Esophagus squamous epithelium (tissue), 5 donors: ENCODE data around the gene KRTAP10-10. TPM values are rescaled to one million over a fixed set of nuclear protein-coding genes. Genes with fewer than 3 reads are reported as not detected.

Experiments
- DNase-seq: peaks from one replicate; lab custom pipeline; 2025; lab: John Stamatoyannopoulos, UW
- H3K27ac ChIP-seq, 4 donors: fragments of 200-600 bp; sonication (generic); one replicate each; pipeline ENCODE4 v1.5.1; 2016 to 2019; ENCODE audit warnings: mild to moderate bottlenecking in 1 of 4
- H3K27me3 ChIP-seq, 4 donors: fragments of 200-600 bp; sonication (generic); 1 replicate in 3 of 4; 2 replicates in 1 of 4; pipeline versions ENCODE4 v1.5.1 to v1.6.0; 2017 to 2021; ENCODE audit warnings: antibody characterized with exemption in 1 of 4
- H3K36me3 ChIP-seq, 3 donors: fragments of 200-600 bp; sonication (generic); one replicate each; pipeline ENCODE4 v1.5.1; 2016 to 2019
- H3K4me1 ChIP-seq, 3 donors: fragments of 200-600 bp; sonication (generic); one replicate each; pipeline ENCODE4 v1.5.1; 2017 to 2019
- H3K4me3 ChIP-seq, 4 donors: fragments of 200-600 bp; sonication (generic); 1 replicate in 3 of 4; 2 replicates in 1 of 4; pipeline ENCODE4 v1.5.1; 2016 to 2019; ENCODE audit warnings: mild to moderate bottlenecking in 2 of 4, moderate library complexity in 1 of 4
- H3K9me3 ChIP-seq, 3 donors: fragments of 200-600 bp; sonication (generic); one replicate each; pipeline ENCODE4 v1.5.1; 2016 to 2019
- POLR2A ChIP-seq, 4 donors: fragments of 450-650 bp; IDR thresholded peaks; one replicate each; pipeline ENCODE4 v1.6.1; 2017; ENCODE audit warnings: antibody characterized with exemption in 4 of 4, mild to moderate bottlenecking in 4 of 4, moderate library complexity in 3 of 4
- WGBS, 2 donors: methylation state at CpG; one replicate each; pipeline ENCODE4 v1.1.5; 2018; 5-methylcytosine and 5-hydroxymethylcytosine counted together
- intact Hi-C: fragments of 100-400 bp; cut with DNase I; formaldehyde crosslinking; loops from one replicate; pipeline ENCODE4 v1.15.0; 2022
- total RNA-seq, 4 donors: library from RNA; depleted of rRNA; stranded (reverse); fragments of >200 nt; gene quantifications; one replicate each; pipeline ENCODE4 v1.1.0, GENCODE V29; 2016
- TF ChIP-seq, protein P1 (sequence below), 6 experiments: fragments of 450-650 bp in 4 of 6; fragments of 200-600 bp in 2 of 6; sonication (generic) in 2 of 6; IDR thresholded peaks; one replicate each; pipeline ENCODE4 v1.5.1; 2016 to 2019; ENCODE audit warnings: antibody characterized with exemption in 6 of 6, mild to moderate bottlenecking in 4 of 6, moderate library complexity in 4 of 6
- donor health status: DM: yes; HTN: yes; CAD: no.

Gene KRTAP10-10
- total RNA-seq, 4 donors from 2014 or later = not detected

DNA sequence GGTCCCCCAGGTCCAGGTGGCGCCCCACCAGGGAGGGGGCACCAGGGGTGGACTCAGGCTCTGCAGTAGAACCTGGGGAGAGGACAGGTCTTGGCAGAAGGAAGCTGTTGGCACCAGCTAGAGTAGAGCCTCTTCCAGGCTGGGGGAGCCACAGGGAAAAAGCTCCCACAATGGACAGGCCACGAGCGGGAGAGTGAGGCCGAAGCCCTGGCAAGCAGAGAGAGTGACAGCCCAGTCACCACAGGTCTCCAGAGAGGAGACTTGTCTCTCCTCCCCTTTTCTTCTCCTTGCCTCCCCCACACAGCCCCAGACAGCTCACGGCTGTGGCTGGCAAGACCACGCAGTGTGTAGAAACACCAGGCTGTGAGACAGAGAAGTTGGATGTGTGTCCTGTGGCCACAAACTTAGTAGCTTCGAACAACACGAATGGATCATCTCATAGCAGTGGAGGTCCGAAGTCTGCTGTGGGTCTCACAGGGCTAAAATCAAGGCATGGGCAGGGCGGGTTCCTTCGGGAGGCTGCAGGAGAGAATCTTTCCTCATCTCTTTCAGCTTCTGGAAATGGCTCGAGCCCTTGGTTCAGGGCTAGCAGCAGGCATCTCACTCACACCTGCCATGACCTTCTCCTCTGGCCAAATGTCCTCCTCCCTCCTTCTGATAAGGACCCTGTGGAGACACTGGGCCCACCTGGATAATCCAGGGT lies 14.0 kb downstream of the KRTAP10-10 start:
- H3K36me3 ChIP-seq = no peaks in the 10 kb centered on the region
- no peaks in the 10 kb centered on the region for H3K4me1 ChIP-seq
- H3K27me3 ChIP-seq = peaks cover 0 to 49% (median 0%) of the 10 kb centered on the region in 4 donors
- no peaks in the 10 kb centered on the region for H3K9me3 ChIP-seq
- intact Hi-C loops = no loop called here
- no peak overlapping the region for H3K27ac ChIP-seq
- TF ChIP-seq, protein P1, sequence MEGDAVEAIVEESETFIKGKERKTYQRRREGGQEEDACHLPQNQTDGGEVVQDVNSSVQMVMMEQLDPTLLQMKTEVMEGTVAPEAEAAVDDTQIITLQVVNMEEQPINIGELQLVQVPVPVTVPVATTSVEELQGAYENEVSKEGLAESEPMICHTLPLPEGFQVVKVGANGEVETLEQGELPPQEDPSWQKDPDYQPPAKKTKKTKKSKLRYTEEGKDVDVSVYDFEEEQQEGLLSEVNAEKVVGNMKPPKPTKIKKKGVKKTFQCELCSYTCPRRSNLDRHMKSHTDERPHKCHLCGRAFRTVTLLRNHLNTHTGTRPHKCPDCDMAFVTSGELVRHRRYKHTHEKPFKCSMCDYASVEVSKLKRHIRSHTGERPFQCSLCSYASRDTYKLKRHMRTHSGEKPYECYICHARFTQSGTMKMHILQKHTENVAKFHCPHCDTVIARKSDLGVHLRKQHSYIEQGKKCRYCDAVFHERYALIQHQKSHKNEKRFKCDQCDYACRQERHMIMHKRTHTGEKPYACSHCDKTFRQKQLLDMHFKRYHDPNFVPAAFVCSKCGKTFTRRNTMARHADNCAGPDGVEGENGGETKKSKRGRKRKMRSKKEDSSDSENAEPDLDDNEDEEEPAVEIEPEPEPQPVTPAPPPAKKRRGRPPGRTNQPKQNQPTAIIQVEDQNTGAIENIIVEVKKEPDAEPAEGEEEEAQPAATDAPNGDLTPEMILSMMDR (IDR thresholded peaks at IDR 0.05) = no peak
- no peak for TF ChIP-seq POLR2A (IDR thresholded peaks at IDR 0.05)
- no peak for DNase-seq
- WGBS, 2 donors = 75 to 90% methylated on average over 9 of the region's 12 CpGs
- H3K4me3 ChIP-seq = no peak overlapping the region

DNA sequence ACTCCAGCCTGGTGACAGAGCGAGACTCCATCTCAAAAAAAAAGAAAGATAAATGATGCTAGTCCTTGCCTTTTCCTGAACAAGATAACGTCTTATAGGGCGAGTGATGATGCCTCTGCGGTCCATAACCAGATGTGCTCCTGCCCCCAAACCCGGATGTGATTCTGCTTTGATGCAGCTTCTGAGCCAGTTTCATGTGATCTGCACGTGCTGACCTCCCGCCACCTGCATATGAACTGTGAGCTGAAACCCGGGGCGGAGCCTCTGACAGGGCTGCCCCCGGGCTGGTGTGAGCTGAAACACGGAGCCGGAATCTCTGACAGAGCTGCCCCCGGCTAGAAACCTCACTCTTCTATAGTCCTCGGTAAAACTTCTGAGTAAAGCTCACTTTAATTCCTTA lies 16.0 kb downstream of the KRTAP10-10 start:
- Histone ChIP-seq H3K9me3 (peaks cover 0 to 8% (median 0%) of the 10 kb centered on the region in 3 donors), H3K36me3 (no peaks in the 10 kb centered on the region), H3K27ac (no peak overlapping the region), H3K27me3 (peaks cover 0 to 43% (median 0%) of the 10 kb centered on the region in 4 donors), H3K4me1 (no peaks in the 10 kb centered on the region), H3K4me3 (no peak overlapping the region)
- DNase-seq = no peak
- 70 to 79% methylated on average over 14 of the region's 14 CpGs for WGBS, 2 donors
- intact Hi-C loops = no loop called here
- no peak for TF ChIP-seq POLR2A (IDR thresholded peaks at IDR 0.05)
- TF ChIP-seq, protein P1 (IDR thresholded peaks at IDR 0.05) = no peak

DNA sequence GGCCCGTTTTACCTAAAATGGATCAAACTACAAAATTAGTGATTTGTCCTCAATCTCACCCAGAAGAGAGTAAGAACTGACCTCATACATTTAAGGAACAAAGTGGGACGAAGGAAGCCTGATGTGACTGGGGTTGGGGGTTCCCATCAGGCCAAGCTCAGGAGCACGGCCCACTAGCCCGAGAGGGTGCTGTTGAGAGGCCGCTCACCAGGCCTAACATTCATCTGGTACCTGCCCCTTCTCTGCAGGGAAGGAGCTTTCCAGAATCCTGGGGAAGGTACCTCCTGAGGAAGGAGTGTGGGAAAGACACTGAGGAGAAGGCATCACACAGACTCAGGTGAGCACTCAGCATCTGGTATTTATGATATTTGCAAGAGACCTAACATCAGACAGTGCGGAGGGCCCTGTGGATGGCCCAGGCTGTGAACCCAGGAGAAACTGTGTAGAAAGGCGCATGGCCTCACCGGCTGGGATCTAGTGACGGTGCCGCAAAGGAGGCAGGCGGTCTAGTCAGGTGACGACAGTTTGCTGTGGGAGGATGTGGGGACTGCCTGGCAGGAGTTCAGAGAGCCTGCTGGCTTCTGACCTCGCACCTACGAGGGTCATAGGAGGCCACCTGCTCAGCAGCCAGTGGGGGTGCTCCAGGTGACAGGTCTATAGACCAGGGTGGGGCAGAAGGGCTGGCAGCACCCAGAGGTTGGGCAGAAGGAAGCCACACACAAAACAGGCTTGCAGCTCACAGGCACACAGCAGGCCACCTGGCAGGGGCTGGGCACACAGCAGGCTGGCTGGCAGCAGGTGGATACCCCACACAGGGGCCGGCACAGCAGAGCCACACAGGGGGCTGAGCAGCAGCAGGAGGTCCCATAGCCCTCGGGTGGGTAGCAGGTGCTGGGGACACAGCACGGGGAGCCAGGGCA lies 16.8 kb downstream of the KRTAP10-10 start:
- WGBS, 2 donors = 74 to 85% methylated on average over 12 to 15 of the region's 17 CpGs
- Histone ChIP-seq H3K4me1 (no peaks in the 10 kb centered on the region), H3K9me3 (peaks cover 0 to 8% (median 0%) of the 10 kb centered on the region in 3 donors), H3K27me3 (peaks cover 0 to 43% (median 0%) of the 10 kb centered on the region in 4 donors), H3K36me3 (no peaks in the 10 kb centered on the region), H3K27ac (peak overlapping the region in 1 of 4 donors; percentile 6), H3K4me3 (no peak overlapping the region)
- TF ChIP-seq POLR2A (IDR thresholded peaks at IDR 0.05) = no peak
- TF ChIP-seq, protein P1 (IDR thresholded peaks at IDR 0.05) = no peak
- intact Hi-C loops = no loop called here
- DNase-seq = no peak

DNA sequence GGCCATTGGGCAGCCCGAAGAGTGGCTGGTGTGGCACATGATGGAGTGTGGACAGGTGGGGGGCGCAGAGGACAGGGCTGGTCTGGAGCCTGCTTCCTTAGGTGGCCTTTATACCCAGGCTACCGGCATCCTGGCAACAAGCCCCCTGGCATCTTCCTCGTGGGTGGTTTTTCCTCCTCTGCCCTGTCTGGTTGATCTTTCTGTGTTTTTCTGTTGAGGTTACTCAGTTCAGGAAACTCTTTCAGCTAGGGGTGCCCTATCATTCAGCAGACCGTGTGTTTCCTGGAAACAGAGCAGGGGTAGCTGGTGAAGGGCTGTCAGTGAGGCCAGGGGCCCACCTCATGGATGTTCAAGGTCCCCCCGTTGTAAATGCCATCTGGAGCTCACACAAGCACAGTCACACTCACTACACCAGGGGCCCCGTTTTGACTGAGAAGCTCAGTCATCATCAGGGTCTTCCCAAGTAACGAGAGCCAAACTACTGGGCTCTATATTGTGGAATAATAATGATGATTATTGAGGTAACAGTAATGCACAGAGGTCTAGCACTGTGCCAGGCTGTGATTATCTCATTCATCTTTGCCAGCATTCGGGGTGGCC lies 17.5 kb downstream of the KRTAP10-10 start, which contains the start of gene KRTAP12-4:
Gene KRTAP12-4 (minus strand): TSS at position 84 of the 600 bp plus-strand sequence. CDS start 45 bp downstream, at position 39.
- intact Hi-C loops = no loop called here
- WGBS, 2 donors = 47 to 57% methylated on average over 9 of the region's 9 CpGs

More for the DNA sequence above, 17.5 kb downstream of the KRTAP10-10 start, which contains the start of gene KRTAP12-4:
- Histone ChIP-seq H3K9me3 (peaks cover 0 to 8% (median 0%) of the 10 kb centered on the region in 3 donors), H3K36me3 (no peaks in the 10 kb centered on the region), H3K27ac (peak within 1 kb of the TSS in 1 of 4 donors; percentile 6), H3K27me3 (peaks cover 0 to 45% (median 0%) of the 10 kb centered on the region in 4 donors), H3K4me1 (no peaks in the 10 kb centered on the region), H3K4me3 (no peak within 1 kb of the TSS)
- no peak for DNase-seq
- TF ChIP-seq POLR2A (IDR thresholded peaks at IDR 0.05) = no peak
- TF ChIP-seq, protein P1 (IDR thresholded peaks at IDR 0.05) = no peak
